ENCODE data around the gene CUBN. TPM values are rescaled to one million over a fixed set of nuclear protein-coding genes. Genes with fewer than 3 reads are reported as not detected.

CUBN gene
- total RNA-seq, 2 donors from 2014 or later: 1.1 to 1.6 TPM

GRCh38 chr10:17085011-17085725 lies 44.4 kb downstream of the CUBN start:
- H3K27me3 Mint-ChIP-seq: no peaks in the 10 kb centered on the region
- DNase-seq (ENCODE audit: low spot score): no peak
- H3K4me1 Mint-ChIP-seq (ENCODE audit: low read depth in 2 of 2): peaks cover 3 to 12% of the 10 kb centered on the region in 2 donors
- H3K36me3 Mint-ChIP-seq: no peaks in the 10 kb centered on the region
- no peaks in the 10 kb centered on the region for H3K9me3 Mint-ChIP-seq
- no peak overlapping the region for H3K4me3 Mint-ChIP-seq
- H3K27ac Mint-ChIP-seq: peak overlapping the region in 1 of 2 donors; percentile 74
- ATAC-seq: no peak

GRCh38 chr10:17084258-17084657 lies 45.4 kb downstream of the CUBN start:
- Mint-ChIP-seq H3K27ac (peak overlapping the region in 1 of 2 donors; percentile 51), H3K4me3 (no peak overlapping the region), H3K9me3 (no peaks in the 10 kb centered on the region), H3K4me1 (ENCODE audit: low read depth in 2 of 2) (peaks cover 7 to 12% of the 10 kb centered on the region in 2 donors), H3K36me3 (no peaks in the 10 kb centered on the region), H3K27me3 (no peaks in the 10 kb centered on the region)
- ATAC-seq (no peak), DNase-seq (ENCODE audit: low spot score) (no peak)

GRCh38 chr10:17081431-17081830 lies 48.2 kb downstream of the CUBN start:
- Mint-ChIP-seq H3K4me3 (no peak overlapping the region), H3K36me3 (no peaks in the 10 kb centered on the region), H3K4me1 (ENCODE audit: low read depth in 2 of 2) (peaks cover 7 to 8% of the 10 kb centered on the region in 2 donors), H3K9me3 (no peaks in the 10 kb centered on the region), H3K27ac (peak overlapping the region in 1 of 2 donors; percentile 50), H3K27me3 (no peaks in the 10 kb centered on the region)
- no peak for ATAC-seq
- DNase-seq (ENCODE audit: low spot score): no peak

GRCh38 chr10:17077890-17078289 lies 51.7 kb downstream of the CUBN start:
- DNase-seq (ENCODE audit: low spot score) (no peak), ATAC-seq (no peak)
- Mint-ChIP-seq H3K27ac (peak overlapping the region in 1 of 2 donors; percentile 68), H3K27me3 (no peaks in the 10 kb centered on the region), H3K36me3 (no peaks in the 10 kb centered on the region), H3K4me1 (ENCODE audit: low read depth in 2 of 2) (peaks cover 12 to 26% of the 10 kb centered on the region in 2 donors), H3K4me3 (no peak overlapping the region), H3K9me3 (no peaks in the 10 kb centered on the region)

- DNase-seq (ENCODE audit: low spot score): no peak
- no peaks in the 10 kb centered on the region for H3K36me3 Mint-ChIP-seq
Measured at GRCh38 chr10:17077346-17077781, 52.2 kb downstream of the CUBN start.

GRCh38 chr10:17076626-17077345 lies 52.8 kb downstream of the CUBN start:
- no peaks in the 10 kb centered on the region for H3K27me3 Mint-ChIP-seq
- H3K27ac Mint-ChIP-seq: no peak overlapping the region
- DNase-seq (ENCODE audit: low spot score) (no peak), ATAC-seq (no peak)
- H3K4me3 Mint-ChIP-seq: no peak overlapping the region
- no peaks in the 10 kb centered on the region for H3K9me3 Mint-ChIP-seq
- peaks cover 12 to 26% of the 10 kb centered on the region in 2 donors for H3K4me1 Mint-ChIP-seq (ENCODE audit: low read depth in 2 of 2)
- no peaks in the 10 kb centered on the region for H3K36me3 Mint-ChIP-seq

More at GRCh38 chr10:17077346-17077781, 52.2 kb downstream of the CUBN start:
- Mint-ChIP-seq H3K4me1 (ENCODE audit: low read depth in 2 of 2) (peaks cover 12 to 26% of the 10 kb centered on the region in 2 donors), H3K27me3 (no peaks in the 10 kb centered on the region), H3K4me3 (no peak overlapping the region), H3K27ac (no peak overlapping the region), H3K9me3 (no peaks in the 10 kb centered on the region)
- ATAC-seq: no peak

GRCh38 chr10:17075533-17076359 lies 53.9 kb downstream of the CUBN start:
- Mint-ChIP-seq H3K27me3 (no peaks in the 10 kb centered on the region), H3K36me3 (no peaks in the 10 kb centered on the region), H3K27ac (peak overlapping the region in 1 of 2 donors; percentile 51), H3K4me1 (ENCODE audit: low read depth in 2 of 2) (peaks cover 12 to 26% of the 10 kb centered on the region in 2 donors), H3K4me3 (no peak overlapping the region), H3K9me3 (no peaks in the 10 kb centered on the region)
- ATAC-seq (peak in 1 of 2 donors; percentile 56), DNase-seq (ENCODE audit: low spot score) (no peak)

- DNase-seq (ENCODE audit: low spot score): no peak
- peaks cover 12 to 23% of the 10 kb centered on the region in 2 donors for H3K4me1 Mint-ChIP-seq (ENCODE audit: low read depth in 2 of 2)
- no peaks in the 10 kb centered on the region for H3K36me3 Mint-ChIP-seq
- H3K4me3 Mint-ChIP-seq: no peak overlapping the region
- no peaks in the 10 kb centered on the region for H3K9me3 Mint-ChIP-seq
- H3K27ac Mint-ChIP-seq: peak overlapping the region in 1 of 2 donors; percentile 20
- H3K27me3 Mint-ChIP-seq: no peaks in the 10 kb centered on the region
- peak in 1 of 2 donors; percentile 66 for ATAC-seq
Measured at GRCh38 chr10:17074541-17074847, 55.1 kb downstream of the CUBN start.

GRCh38 chr10:17073725-17074540 lies 55.7 kb downstream of the CUBN start:
- no peaks in the 10 kb centered on the region for H3K9me3 Mint-ChIP-seq
- no peak for ATAC-seq

GRCh38 chr10:17068953-17069352 lies 60.7 kb downstream of the CUBN start:
- ATAC-seq (no peak), DNase-seq (ENCODE audit: low spot score) (no peak)
- Mint-ChIP-seq H3K27ac (no peak overlapping the region), H3K4me1 (ENCODE audit: low read depth in 2 of 2) (peaks cover 13% of the 10 kb centered on the region in 2 donors), H3K9me3 (no peaks in the 10 kb centered on the region), H3K27me3 (no peaks in the 10 kb centered on the region), H3K36me3 (no peaks in the 10 kb centered on the region), H3K4me3 (no peak overlapping the region)

More at GRCh38 chr10:17073725-17074540, 55.7 kb downstream of the CUBN start:
- peaks cover 12 to 20% of the 10 kb centered on the region in 2 donors for H3K4me1 Mint-ChIP-seq (ENCODE audit: low read depth in 2 of 2)
- H3K4me3 Mint-ChIP-seq: no peak overlapping the region
- peak overlapping the region in 1 of 2 donors; percentile 20 for H3K27ac Mint-ChIP-seq
- no peaks in the 10 kb centered on the region for H3K36me3 Mint-ChIP-seq
- no peak for DNase-seq (ENCODE audit: low spot score)
- H3K27me3 Mint-ChIP-seq: no peaks in the 10 kb centered on the region

GRCh38 chr10:17067376-17068264 lies 62.0 kb downstream of the CUBN start:
- Mint-ChIP-seq H3K9me3 (no peaks in the 10 kb centered on the region), H3K4me3 (peak overlapping the region; percentile 58), H3K4me1 (ENCODE audit: low read depth in 2 of 2) (peaks cover 11 to 13% of the 10 kb centered on the region in 2 donors), H3K27me3 (no peaks in the 10 kb centered on the region), H3K36me3 (no peaks in the 10 kb centered on the region), H3K27ac (peak overlapping the region; percentile 25 to 36)
- ATAC-seq: no peak
- no peak for DNase-seq (ENCODE audit: low spot score)

GRCh38 chr10:17066807-17067206 lies 62.8 kb downstream of the CUBN start:
- peaks cover 13 to 14% of the 10 kb centered on the region in 2 donors for H3K4me1 Mint-ChIP-seq (ENCODE audit: low read depth in 2 of 2)
- no peaks in the 10 kb centered on the region for H3K9me3 Mint-ChIP-seq
- H3K27me3 Mint-ChIP-seq: no peaks in the 10 kb centered on the region
- H3K27ac Mint-ChIP-seq: peak overlapping the region; percentile 25 to 36
- H3K36me3 Mint-ChIP-seq: no peaks in the 10 kb centered on the region
- DNase-seq (ENCODE audit: low spot score) (no peak), ATAC-seq (no peak)
- peak overlapping the region; percentile 58 for H3K4me3 Mint-ChIP-seq

Data from natural killer cell treated with Interleukin-12 subunit alpha and Interleukin-12 subunit beta and Interleukin-15 and Interleukin-18, amount 100 ng/mL, for 72 hours (primary cell).